Adipocyte (in vitro differentiated cells): Measurements from ENCODE around the gene MRGPRD.

ENCODE experiments used
- DNase-seq: peaks from one replicate; pipeline ENCODE4 v3.0.0-alpha.2; 2015; ENCODE audit warnings: low read depth
- H3K27me3 ChIP-seq: replicated peaks from 2 replicates; pipeline ENCODE4 v1.7.0; 2013; ENCODE audit warnings: mild to moderate bottlenecking, low read length, moderate library complexity; ENCODE audit not compliant: control insufficient read depth, insufficient read depth
- H3K36me3 ChIP-seq: 2 replicates; pipeline ENCODE4 v1.7.0; 2013; ENCODE audit warnings: low read length, mild to moderate bottlenecking, moderate library complexity; ENCODE audit not compliant: control insufficient read depth, insufficient read depth, severe bottlenecking
- H3K4me1 ChIP-seq: 2 replicates; pipeline ENCODE4 v1.7.0; 2013; ENCODE audit warnings: mild to moderate bottlenecking, low read length, moderate library complexity; ENCODE audit not compliant: control insufficient read depth, insufficient read depth
- H3K4me3 ChIP-seq: 2 replicates; pipeline ENCODE4 v1.7.0; 2013; ENCODE audit warnings: mild to moderate bottlenecking, low read length, moderate library complexity
- H3K9ac ChIP-seq: 2 replicates; pipeline ENCODE4 v1.7.0; 2013; ENCODE audit warnings: mild to moderate bottlenecking, low read length, moderate library complexity
- H3K9me3 ChIP-seq: 2 replicates; pipeline ENCODE4 v1.7.0; 2013; ENCODE audit warnings: mild to moderate bottlenecking, low read length, moderate library complexity; ENCODE audit not compliant: control insufficient read depth

Gene MRGPRD

DNA sequence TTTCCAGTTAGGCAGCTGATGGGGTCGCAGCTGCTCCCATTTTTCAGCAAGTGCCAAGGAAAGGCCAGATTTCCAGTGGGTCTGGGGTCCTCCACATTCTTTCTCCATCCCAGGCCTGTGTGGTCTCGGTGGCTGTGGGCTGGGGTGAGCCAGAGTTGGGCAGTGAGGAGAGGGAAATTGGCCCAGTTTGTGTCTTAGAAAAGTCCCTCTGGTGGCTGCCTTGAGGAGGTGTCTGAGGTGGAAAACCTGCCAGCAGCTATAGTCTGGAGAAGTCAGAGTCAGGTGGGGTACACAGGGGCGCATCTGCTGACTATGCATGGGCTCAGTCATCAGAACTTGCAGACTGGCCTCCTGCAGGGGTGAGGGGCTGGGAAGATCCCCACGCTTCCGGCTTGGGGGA is 30.5 kb downstream of the MRGPRD start:
- DNase-seq: peak; percentile 34
- no peaks in the 10 kb centered on the region for H3K9me3 ChIP-seq
- H3K36me3 ChIP-seq: no peaks in the 10 kb centered on the region
- peaks cover 5% of the 10 kb centered on the region for H3K4me1 ChIP-seq
- no peak overlapping the region for H3K4me3 ChIP-seq
- H3K9ac ChIP-seq: no peak overlapping the region
- no peaks in the 10 kb centered on the region for H3K27me3 ChIP-seq

DNA sequence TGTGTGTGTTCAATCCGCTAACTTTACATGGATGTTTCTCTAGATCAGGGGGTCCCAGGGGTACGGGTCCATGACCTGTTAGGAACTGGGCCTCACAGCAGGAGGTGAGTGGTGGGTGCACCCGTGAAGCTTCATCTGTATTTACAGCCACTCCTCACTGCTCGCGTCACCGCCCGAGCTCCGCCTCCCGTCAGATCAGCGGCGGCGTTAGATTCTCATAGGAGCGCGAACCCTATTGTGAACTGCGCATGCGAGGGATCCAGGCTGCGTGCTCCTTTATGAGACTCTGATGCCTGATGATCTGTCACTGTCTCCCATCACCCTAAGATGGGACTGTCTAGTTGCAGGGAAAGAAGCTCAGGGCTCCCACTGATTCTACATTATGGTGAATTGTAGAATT is 31.9 kb downstream of the MRGPRD start:
- Histone ChIP-seq H3K4me1 (peaks cover 5% of the 10 kb centered on the region), H3K9ac (no peak overlapping the region), H3K27me3 (no peaks in the 10 kb centered on the region), H3K4me3 (no peak overlapping the region), H3K9me3 (no peaks in the 10 kb centered on the region), H3K36me3 (no peaks in the 10 kb centered on the region)
- no peak for DNase-seq

DNA sequence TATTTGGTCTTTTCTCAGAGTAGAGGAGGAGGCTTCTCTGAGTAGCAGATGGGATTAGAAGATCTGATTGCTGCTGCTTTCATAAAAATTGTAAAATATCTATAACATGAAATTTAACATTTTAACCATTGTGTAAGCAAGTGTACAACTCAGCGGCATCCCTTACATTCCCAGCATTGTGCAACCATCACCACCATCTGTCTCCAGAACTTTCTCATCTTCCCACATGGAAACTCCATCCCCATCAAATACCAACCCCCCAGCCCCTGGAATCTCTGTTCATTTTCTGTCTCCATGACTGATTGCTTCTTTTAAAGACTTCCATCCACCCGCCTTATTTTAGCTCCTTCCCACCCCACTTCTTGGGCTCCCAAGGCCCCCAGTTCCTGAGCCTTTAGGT is 32.3 kb downstream of the MRGPRD start:
- no peaks in the 10 kb centered on the region for H3K36me3 ChIP-seq
- DNase-seq: no peak
- H3K9ac ChIP-seq: no peak overlapping the region
- H3K4me3 ChIP-seq: no peak overlapping the region
- H3K9me3 ChIP-seq: no peaks in the 10 kb centered on the region
- no peaks in the 10 kb centered on the region for H3K27me3 ChIP-seq
- peaks cover 5% of the 10 kb centered on the region for H3K4me1 ChIP-seq

DNA sequence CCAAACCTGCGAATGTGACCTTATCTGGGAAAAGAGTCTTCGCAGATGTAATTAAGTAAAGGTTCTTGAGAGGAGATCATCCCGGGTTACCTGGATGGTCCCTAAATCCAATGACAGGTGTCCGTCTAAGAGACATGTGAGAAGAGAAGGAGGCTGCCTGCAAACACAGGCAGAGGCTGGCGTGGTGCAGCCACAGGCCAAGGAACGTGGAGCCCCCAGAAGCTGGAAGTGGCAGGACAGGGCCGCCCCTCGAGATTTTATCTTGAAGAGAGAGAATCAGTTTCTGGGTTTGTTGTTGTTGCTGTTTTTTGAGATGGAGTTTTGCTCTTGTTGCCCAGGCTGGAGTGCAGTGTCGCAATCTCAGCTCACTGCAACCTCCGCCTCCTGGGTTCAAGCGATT is 33.6 kb downstream of the MRGPRD start:
- H3K9me3 ChIP-seq: no peaks in the 10 kb centered on the region
- H3K36me3 ChIP-seq: no peaks in the 10 kb centered on the region
- peaks cover 14% of the 10 kb centered on the region for H3K4me1 ChIP-seq
- H3K4me3 ChIP-seq: no peak overlapping the region
- H3K9ac ChIP-seq: no peak overlapping the region
- no peaks in the 10 kb centered on the region for H3K27me3 ChIP-seq
- DNase-seq: no peak

DNA sequence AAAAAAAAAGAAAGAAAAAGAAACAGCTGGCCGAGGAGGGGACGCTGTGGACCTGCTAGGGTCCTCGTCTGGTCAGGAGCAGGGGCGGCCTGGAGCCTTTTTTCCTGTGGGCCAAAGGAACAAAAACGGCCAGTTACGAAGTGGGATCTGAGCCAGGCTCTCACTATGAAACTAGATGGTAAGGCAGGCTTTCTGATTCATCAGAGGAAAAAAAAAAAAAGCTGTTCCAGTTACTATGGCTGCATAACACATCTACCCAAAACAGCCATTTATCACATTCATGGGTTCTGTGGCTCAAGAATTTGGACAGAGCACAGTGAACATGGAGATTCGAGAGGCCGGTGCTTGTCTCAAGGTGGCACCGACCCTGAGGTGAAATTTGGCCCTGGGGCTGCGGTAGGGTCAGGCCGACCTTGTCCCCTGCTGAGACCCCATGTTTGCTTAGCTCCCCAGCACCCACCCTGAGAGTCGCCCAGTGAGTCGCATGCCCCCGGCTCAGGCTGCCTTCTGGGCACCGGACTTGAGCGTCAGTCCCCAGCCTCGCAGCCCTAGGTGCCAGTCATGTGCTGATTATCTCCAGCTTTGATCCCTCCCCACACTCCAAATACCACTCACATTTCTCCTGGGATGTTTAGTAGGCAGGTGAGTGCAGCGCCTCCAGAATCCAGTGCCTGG is 34.2 kb downstream of the MRGPRD start:
- no peak overlapping the region for H3K4me3 ChIP-seq
- no peak overlapping the region for H3K9ac ChIP-seq
- no peaks in the 10 kb centered on the region for H3K27me3 ChIP-seq
- peak; percentile 69 for DNase-seq
- H3K4me1 ChIP-seq: peaks cover 18% of the 10 kb centered on the region
- no peaks in the 10 kb centered on the region for H3K9me3 ChIP-seq
- H3K36me3 ChIP-seq: no peaks in the 10 kb centered on the region

DNA sequence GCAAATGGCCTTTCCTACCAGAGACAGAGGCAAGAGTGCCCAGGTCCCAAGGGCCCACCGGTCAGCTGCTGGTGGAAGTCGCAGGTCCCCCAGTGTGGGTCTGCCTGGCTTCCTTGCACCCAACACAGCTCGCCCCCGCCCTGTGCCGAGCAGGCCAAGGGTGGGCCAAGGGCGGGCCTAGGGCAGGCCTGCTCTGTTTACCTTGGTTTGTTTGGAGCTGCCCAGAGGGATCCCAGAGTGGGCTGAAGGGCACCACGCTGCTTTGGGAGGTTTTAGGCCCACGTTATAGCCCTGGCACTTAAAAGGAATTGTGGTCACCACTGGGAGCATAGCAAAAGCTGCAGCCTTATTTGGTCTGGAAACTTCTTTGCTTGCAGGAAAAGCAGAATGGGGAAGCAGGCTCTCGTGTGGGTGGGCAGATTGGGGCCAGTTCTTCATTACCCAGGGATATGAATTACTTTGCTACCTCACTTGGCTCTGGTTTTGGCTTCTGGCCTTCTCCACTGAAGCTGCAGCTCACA is 38.0 kb downstream of the MRGPRD start:
- Histone ChIP-seq H3K4me3 (no peak overlapping the region), H3K4me1 (peaks cover 18% of the 10 kb centered on the region), H3K9ac (peak overlapping the region; percentile 64), H3K9me3 (no peaks in the 10 kb centered on the region), H3K36me3 (peaks cover 18% of the 10 kb centered on the region), H3K27me3 (no peaks in the 10 kb centered on the region)
- peak; percentile 11 for DNase-seq

DNA sequence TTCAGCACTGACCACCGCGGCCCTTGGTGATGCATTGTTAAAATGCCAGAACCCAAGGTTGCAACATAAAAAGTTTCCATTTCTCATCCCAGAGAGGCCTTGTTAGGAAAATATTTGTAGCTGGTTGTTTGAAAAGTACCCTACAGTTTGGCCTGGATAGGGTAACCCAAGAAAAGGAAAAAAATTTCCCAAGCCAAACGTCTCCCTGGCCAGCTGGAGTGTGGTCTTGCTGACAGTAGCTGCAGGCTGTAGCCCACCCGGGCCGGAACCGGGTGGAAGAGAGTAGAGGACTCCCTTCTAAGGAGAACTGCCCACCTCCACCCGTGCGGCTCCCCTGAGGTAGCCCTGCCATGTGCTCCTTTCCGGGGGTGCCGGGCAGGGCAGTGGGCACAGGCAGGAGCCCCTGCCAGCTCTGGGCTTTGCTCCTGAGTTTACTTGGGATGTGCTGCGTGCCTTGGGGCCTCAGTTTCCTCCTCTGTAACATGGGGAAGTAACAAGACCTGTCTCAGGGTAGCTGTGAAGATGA is 38.6 kb downstream of the MRGPRD start:
- Histone ChIP-seq H3K4me3 (no peak overlapping the region), H3K9ac (peak overlapping the region; percentile 64), H3K27me3 (no peaks in the 10 kb centered on the region), H3K36me3 (peaks cover 24% of the 10 kb centered on the region), H3K9me3 (no peaks in the 10 kb centered on the region), H3K4me1 (peaks cover 18% of the 10 kb centered on the region)
- peak; percentile 59 for DNase-seq

DNA sequence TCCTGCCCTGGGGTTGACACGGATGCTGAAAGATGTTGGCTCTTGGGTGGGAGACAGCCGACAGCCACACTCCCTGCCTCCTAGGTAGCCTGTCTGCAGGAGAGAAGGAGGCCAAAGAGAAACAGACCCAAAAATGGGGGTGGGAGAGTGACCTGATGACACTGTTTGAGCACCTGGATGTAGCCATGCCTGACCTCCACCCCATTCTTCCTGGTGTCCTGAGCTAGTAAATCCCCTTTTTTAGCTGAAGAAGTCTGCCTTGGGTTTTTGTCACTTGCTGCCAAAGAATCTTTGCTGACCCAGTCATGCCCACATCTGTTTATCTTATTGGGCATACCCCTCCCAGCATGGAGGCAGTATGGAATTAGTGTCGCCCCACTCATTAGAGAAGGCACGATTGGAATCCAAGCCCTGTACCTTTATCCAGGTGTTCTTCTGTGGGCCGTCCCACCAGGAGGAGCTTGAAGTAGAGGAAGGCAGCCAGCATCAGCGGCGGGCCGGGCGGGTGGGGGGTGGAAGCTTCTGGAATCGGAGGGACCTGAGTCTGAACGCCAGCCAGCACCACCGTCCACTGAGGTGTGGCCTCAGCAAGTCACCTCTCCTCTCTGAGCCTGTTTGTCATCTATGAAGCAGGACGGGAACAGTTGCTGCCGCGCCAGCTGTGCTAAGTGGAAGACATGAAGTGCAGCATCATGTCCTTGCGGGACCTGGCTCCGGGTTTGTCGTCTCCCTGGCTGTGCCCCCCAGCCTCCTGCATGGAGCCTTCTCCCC is 39.3 kb downstream of the MRGPRD start:
- DNase-seq: no peak
- H3K4me3 ChIP-seq: no peak overlapping the region
- H3K9me3 ChIP-seq: no peaks in the 10 kb centered on the region
- H3K9ac ChIP-seq: no peak overlapping the region
- peaks cover 13% of the 10 kb centered on the region for H3K4me1 ChIP-seq
- peaks cover 30% of the 10 kb centered on the region for H3K36me3 ChIP-seq
- no peaks in the 10 kb centered on the region for H3K27me3 ChIP-seq

DNA sequence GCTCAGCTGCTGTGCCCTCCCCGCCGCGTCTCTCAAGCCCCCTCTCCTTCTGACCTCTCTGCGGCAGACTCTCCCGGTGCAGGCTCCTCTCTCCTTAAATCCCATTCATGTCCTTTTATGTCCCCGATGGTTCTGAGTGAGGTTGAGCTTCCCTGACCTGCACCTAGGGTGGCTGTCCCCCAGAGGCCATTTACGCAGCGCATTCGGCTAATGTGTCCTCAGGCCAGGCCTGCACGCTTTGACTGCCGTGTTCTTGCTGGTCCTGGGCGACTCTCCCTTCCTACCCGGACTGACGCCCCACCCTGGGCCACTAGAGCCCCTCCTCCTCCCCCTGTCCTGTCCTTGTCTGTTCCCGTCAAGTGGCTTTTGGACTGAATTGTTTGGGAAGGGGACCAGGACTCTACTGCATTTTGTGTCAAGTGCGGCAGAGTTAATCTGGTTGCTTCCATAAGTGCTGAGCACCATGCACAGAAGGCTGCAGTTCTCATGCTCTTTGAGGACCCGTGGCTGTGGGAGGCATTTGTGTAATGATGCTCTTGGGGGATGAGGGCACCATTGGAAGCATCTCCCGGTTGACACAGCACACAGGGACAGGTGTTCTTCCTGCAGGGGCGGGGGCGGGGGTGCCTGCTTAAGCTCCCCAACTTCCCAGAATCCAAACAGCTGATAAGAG is 40.0 kb downstream of the MRGPRD start:
- Histone ChIP-seq H3K9ac (no peak overlapping the region), H3K27me3 (no peaks in the 10 kb centered on the region), H3K4me3 (no peak overlapping the region), H3K9me3 (no peaks in the 10 kb centered on the region), H3K4me1 (peaks cover 13% of the 10 kb centered on the region), H3K36me3 (peaks cover 37% of the 10 kb centered on the region)
- no peak for DNase-seq

DNA sequence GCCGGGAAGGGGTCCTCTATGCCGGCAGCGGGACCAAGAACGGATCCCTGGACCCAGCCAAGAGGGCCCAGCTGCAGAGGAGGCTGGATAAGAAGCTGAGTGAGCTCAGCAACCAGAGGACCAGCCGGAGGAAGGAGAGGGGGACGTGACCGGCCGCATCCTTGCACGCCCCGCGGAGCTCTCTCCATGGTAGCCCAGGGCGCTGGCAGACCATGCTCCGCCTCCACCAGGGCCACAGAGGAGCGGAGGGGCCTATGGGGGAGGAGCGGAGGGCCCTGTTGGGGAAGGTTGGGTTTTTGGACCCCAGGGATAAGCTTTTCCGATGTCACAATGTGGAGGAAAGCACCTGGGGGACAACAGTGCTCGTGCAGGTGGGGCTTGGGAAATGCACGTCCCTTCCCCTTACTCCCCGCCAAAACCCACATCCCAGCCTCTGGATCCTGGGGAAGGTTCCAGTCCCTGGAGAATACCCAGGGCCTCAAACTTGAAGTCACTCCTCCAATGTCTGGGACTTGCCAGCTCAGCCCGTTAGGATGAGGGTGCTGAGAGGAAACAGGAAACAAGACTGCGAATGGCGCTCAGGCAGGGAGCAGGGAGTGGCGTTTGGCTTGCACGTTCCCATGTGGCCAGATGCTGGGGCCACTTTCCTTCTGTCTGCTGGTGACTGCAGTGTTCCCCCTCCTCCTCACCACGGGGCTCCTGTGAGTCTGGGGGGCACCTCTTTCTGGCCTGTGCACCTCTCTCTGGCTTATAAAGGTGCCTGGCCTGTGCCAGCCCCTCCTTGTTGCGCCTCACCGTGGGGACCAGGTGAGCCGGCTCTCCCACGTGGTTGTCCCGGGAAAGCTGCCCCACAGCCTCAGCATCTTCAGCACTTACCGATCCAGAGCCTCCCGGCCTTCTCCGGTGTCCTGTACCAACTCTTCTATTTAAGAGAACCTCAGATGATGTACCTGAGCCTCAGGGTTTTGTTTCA is 40.9 kb downstream of the MRGPRD start:
- DNase-seq: no peak
- Histone ChIP-seq H3K4me3 (no peak overlapping the region), H3K36me3 (peaks cover 44% of the 10 kb centered on the region), H3K9ac (no peak overlapping the region), H3K27me3 (no peaks in the 10 kb centered on the region), H3K9me3 (no peaks in the 10 kb centered on the region), H3K4me1 (peaks cover 13% of the 10 kb centered on the region)
